HepG2 (cell line): ENCODE data around the gene BATF. TPM values are rescaled to one million over a fixed set of nuclear protein-coding genes. Genes with fewer than 3 reads are reported as not detected.

ENCODE experiments used
- polyA plus RNA-seq, 8 experiments: library from polyadenylated mRNA; depleted of rRNA in 3 of 8; stranded (reverse) in 7 of 8; unstranded in 1 of 8; fragments of >200 nt; fragmentation: Illumina TruSeq in 4 of 8; extraction: Trizol in 4 of 8; gene quantifications; 2 replicates each; pipeline versions ENCODE4 v1.2.1 to v1.2.3, GENCODE V29; 2011 to 2016; ENCODE audit warnings: low read depth in 4 of 8, missing spikeins in 1 of 8, mixed read lengths in 1 of 8; ENCODE audit not compliant: insufficient read depth in 1 of 8
- total RNA-seq, 5 experiments: library from RNA; depleted of rRNA; stranded (reverse); fragments of >200 nt; fragmentation: Illumina TruSeq; extraction: Trizol; gene quantifications; 2 replicates each; pipeline ENCODE4 v1.2.3, GENCODE V29; 2016; ENCODE audit warnings: low read depth in 1 of 5

The BATF gene
- total and polyA plus RNA-seq, 2 of the 13 experiments (the other 11 are each of a cell fraction or from before 2014, with no cell fraction given), result 0.22 to 0.37 TPM

Other genes with a start within 250 kb of the BATF start
- 4.3 and 24.2 TPM in 2 replicates for gene FOS, start 243.6 kb upstream of the BATF start, total RNA-seq (2016; rRNA removed; fragmentation: Illumina TruSeq; extraction: Trizol)
- gene FOS, start 243.6 kb upstream of the BATF start, polyA plus RNA-seq (2011; rRNA removed), result 15.9 and 26.2 TPM in 2 replicates
- 7.7 and 8.9 TPM in 2 replicates for gene JDP2, start 94.4 kb upstream of the BATF start, total RNA-seq (2016; rRNA removed; fragmentation: Illumina TruSeq; extraction: Trizol)
- 8.0 and 9.0 TPM in 2 replicates for gene JDP2, start 94.4 kb upstream of the BATF start, polyA plus RNA-seq (2011; rRNA removed)
- gene FLVCR2, start 56.2 kb downstream of the BATF start, total RNA-seq (2016; rRNA removed; fragmentation: Illumina TruSeq; extraction: Trizol), result 5.5 and 9.9 TPM in 2 replicates
- 10.5 and 10.8 TPM in 2 replicates for gene FLVCR2, start 56.2 kb downstream of the BATF start, polyA plus RNA-seq (2011; rRNA removed)
- gene ERG28, start 138.4 kb downstream of the BATF start, total RNA-seq (2016; rRNA removed; fragmentation: Illumina TruSeq; extraction: Trizol), result 21.5 and 27.3 TPM in 2 replicates
- gene ERG28, start 138.4 kb downstream of the BATF start, polyA plus RNA-seq (2011; rRNA removed), result 32.3 and 34.7 TPM in 2 replicates
- 18.8 and 22.0 TPM in 2 replicates for gene TTLL5, start 138.8 kb downstream of the BATF start, total RNA-seq (2016; rRNA removed; fragmentation: Illumina TruSeq; extraction: Trizol)
- 9.5 and 11.8 TPM in 2 replicates for gene TTLL5, start 138.8 kb downstream of the BATF start, polyA plus RNA-seq (2011; rRNA removed)